SK-N-SH (cell line): ENCODE data around the gene MYLK4. TPM values are rescaled to one million over a fixed set of nuclear protein-coding genes. Genes with fewer than 3 reads are reported as not detected.

ENCODE experiments used
- CTCF ChIA-PET: fragments of 300-600, 350-600 bp; formaldehyde crosslinking; extraction: SDS; loops from one replicate; lab custom pipeline; 2021; lab: Yijun Ruan, JAX
- POLR2A ChIA-PET: fragments of 350-600 bp; sonication (Branson Sonifier 250); formaldehyde crosslinking; extraction: SDS; loops from one replicate; lab custom pipeline; 2020; ENCODE audit warnings: antibody characterized with exemption, inconsistent platforms; lab: Yijun Ruan, JAX
- DNase-seq: peaks from one replicate; pipeline ENCODE4 v3.0.0; 2012
- H2AFZ ChIP-seq: fragments of 200-600 bp; sonication (generic); 2 replicates; pipeline ENCODE4 v1.8.1; 2016; ENCODE audit warnings: antibody characterized with exemption, mild to moderate bottlenecking, low read depth
- H3F3A ChIP-seq: fragments of 200-600 bp; sonication (generic); replicated peaks from 2 replicates; pipeline ENCODE3; 2016; ENCODE audit warnings: antibody characterized with exemption, mild to moderate bottlenecking; ENCODE audit not compliant: insufficient read depth
- H3K27ac ChIP-seq, 2 experiments: fragments of 200-500 bp in 1 of 2; fragments of 200-600 bp in 1 of 2; sonication (Bioruptor generic) in 1 of 2; sonication (generic), shearing (Covaris generic) in 1 of 2; 2 replicates each; pipeline versions ENCODE4 v1.5.1 to v1.6.1; 2014 to 2016; ENCODE audit warnings: low read depth in 2 of 2, inconsistent platforms in 1 of 2, low read length in 1 of 2, mild to moderate bottlenecking in 1 of 2, mixed read lengths in 1 of 2
- H3K27me3 ChIP-seq: fragments of 200-600 bp; sonication (generic), shearing (Covaris generic); 2 replicates; pipeline ENCODE4 v1.6.1; 2016; ENCODE audit warnings: mixed run types; ENCODE audit not compliant: insufficient read depth
- H3K36me3 ChIP-seq, 2 experiments: fragments of 200-500 bp in 1 of 2; fragments of 200-600 bp in 1 of 2; sonication (Bioruptor generic) in 1 of 2; sonication (generic) in 1 of 2; replicated peaks in 1 of 2; 2 replicates each; pipeline versions ENCODE3 to v1.5.1; 2014 to 2016; ENCODE audit warnings: low read length in 1 of 2, mild to moderate bottlenecking in 1 of 2; ENCODE audit not compliant: insufficient read depth in 2 of 2, control insufficient read depth in 1 of 2
- H3K4me1 ChIP-seq, 2 experiments: fragments of 200-500 bp in 1 of 2; fragments of 200-600 bp in 1 of 2; sonication (Bioruptor generic) in 1 of 2; sonication (generic), shearing (Covaris generic) in 1 of 2; 2 replicates each; pipeline versions ENCODE4 v1.5.1 to v1.6.1; 2014 to 2016; ENCODE audit warnings: low read depth in 1 of 2, low read length in 1 of 2, mixed run types in 1 of 2; ENCODE audit not compliant: insufficient read depth in 2 of 2, control insufficient read depth in 1 of 2
- H3K4me2 ChIP-seq: fragments of 200-600 bp; sonication (generic), shearing (Covaris generic); 2 replicates; pipeline ENCODE4 v1.6.1; 2017; ENCODE audit warnings: mixed run types
- H3K4me3 ChIP-seq, 2 experiments: fragments of 200-500 bp in 1 of 2; fragments of 200-600 bp in 1 of 2; sonication (Bioruptor generic) in 1 of 2; sonication (generic), shearing (Covaris generic) in 1 of 2; 2 replicates each; pipeline versions ENCODE4 v1.5.1 to v1.8.1; 2014 to 2016; ENCODE audit warnings: low read depth in 2 of 2, inconsistent platforms in 1 of 2, low read length in 1 of 2, mild to moderate bottlenecking in 1 of 2, mixed read lengths in 1 of 2, moderate library complexity in 1 of 2
- H3K79me2 ChIP-seq: fragments of 200-600 bp; sonication (generic); 2 replicates; pipeline ENCODE4 v1.8.1; 2017; ENCODE audit warnings: mild to moderate bottlenecking; ENCODE audit not compliant: insufficient read depth
- H3K9ac ChIP-seq: fragments of 200-600 bp; sonication (generic); 2 replicates; pipeline ENCODE4 v1.6.1; 2017; ENCODE audit warnings: mixed run types
- H3K9me2 ChIP-seq: fragments of 200-600 bp; sonication (generic); 2 replicates; pipeline ENCODE4 v1.6.1; 2017; ENCODE audit warnings: mixed run types
- H3K9me3 ChIP-seq: fragments of 200-600 bp; sonication (generic); 2 replicates; pipeline ENCODE4 v1.6.1; 2017; ENCODE audit warnings: mixed run types, mild to moderate bottlenecking, moderate library complexity
- H4K20me1 ChIP-seq: fragments of 200-600 bp; sonication (generic); 2 replicates; pipeline ENCODE4 v1.6.1; 2017; ENCODE audit warnings: mild to moderate bottlenecking, mixed run types; ENCODE audit not compliant: insufficient read depth
- EP300 ChIP-seq, 2 experiments: IDR thresholded peaks; 2 replicates each; pipeline versions ENCODE4 v1.4.0 to v1.6.1; 2012; ENCODE audit warnings: borderline replicate concordance in 1 of 2, low read depth in 1 of 2, low read length in 1 of 2
- MXI1 ChIP-seq: IDR thresholded peaks from 2 replicates; pipeline ENCODE4 v1.6.1; 2012; ENCODE audit warnings: mild to moderate bottlenecking, low read depth, low read length, improper control_type of control experiment
- RCOR1 ChIP-seq: fragments of 150-350 bp; IDR thresholded peaks from 2 replicates; pipeline ENCODE4 v1.6.1; 2017; ENCODE audit warnings: antibody characterized with exemption, low read length
- TEAD4 ChIP-seq: IDR thresholded peaks from 2 replicates; pipeline ENCODE4 v1.4.0; 2012; ENCODE audit warnings: mild to moderate bottlenecking, borderline replicate concordance; ENCODE audit not compliant: insufficient read depth
- WGBS: methylation state at CpG from one replicate; pipeline ENCODE4 v1.1.6; 2017; ENCODE audit warnings: low lambda C conversion rate; 5-methylcytosine and 5-hydroxymethylcytosine counted together
- polyA plus RNA-seq, 3 experiments: library from polyadenylated mRNA; depleted of rRNA; stranded (reverse); fragments of >200 nt; gene quantifications; 2 replicates each; pipeline ENCODE4 v1.2.3, GENCODE V29; 2012
- TF ChIP-seq, protein P1 (sequence below): IDR thresholded peaks from 2 replicates; pipeline ENCODE4; 2012
- TF ChIP-seq, protein P2 (sequence below): IDR thresholded peaks from 2 replicates; pipeline ENCODE4 v1.6.1; 2012; ENCODE audit warnings: mild to moderate bottlenecking, low read depth, low read length, moderate library complexity
- TF ChIP-seq, protein P3 (sequence below): fragments of 200-600 bp; sonication (generic); IDR thresholded peaks from 2 replicates; pipeline ENCODE4 v1.6.1; 2017; ENCODE audit warnings: antibody characterized with exemption, mild to moderate bottlenecking, moderate library complexity

The MYLK4 gene
- polyA plus RNA-seq, 1 of the 3 experiments (the other 2 are of a cell fraction), result 0.16 TPM

DNA sequence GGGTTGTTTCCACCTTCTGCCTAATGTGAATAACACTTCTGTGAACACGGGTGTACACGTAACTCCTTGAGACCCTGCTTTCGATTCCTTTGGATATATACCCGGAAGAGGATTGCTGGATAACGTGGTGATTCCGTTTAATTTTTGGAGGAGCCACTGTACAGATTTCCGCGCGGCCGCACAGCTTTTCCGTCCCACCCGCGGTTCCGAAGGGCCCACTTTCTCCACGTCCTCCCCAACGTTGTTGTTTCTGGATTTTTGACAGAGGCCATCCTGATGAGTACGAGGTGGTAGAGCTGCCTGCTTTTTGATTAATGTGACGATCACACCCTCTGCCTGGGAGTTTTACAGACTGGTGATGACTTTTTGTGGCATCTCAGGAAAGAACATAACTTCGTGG is 114.0 kb downstream of the MYLK4 start:
- Histone ChIP-seq H3K27me3 (peaks cover 9% of the 10 kb centered on the region), H4K20me1 (no peaks in the 10 kb centered on the region), H3K4me2 (no peak overlapping the region), H3K79me2 (no peaks in the 10 kb centered on the region), H3K9me2 (no peaks in the 10 kb centered on the region), H3K9me3 (no peaks in the 10 kb centered on the region), H3K9ac (no peak overlapping the region), H3K36me3 (no peaks in the 10 kb centered on the region), H3K4me1 (peaks cover 4 to 6% of the 10 kb centered on the region in 2 experiments; a peak in 2 of 4 replicates), H3K4me3 (no peak overlapping the region), H3K27ac (no peak overlapping the region), H3F3A (no peaks in the 10 kb centered on the region), H2AFZ (no peak overlapping the region)
- WGBS, result 85% methylated on average over 19 of the region's 19 CpGs
- ChIA-PET POLR2A (interaction anchor here (1.2 kb wide), 1 partner anchor 8 kb away, joined by 3 read pairs; no protein-coding TSS in a partner anchor), CTCF (interaction anchor here (1.6 to 3.9 kb wide), 4 partner anchors 7 to 1040 kb away, joined by 5 to 43 read pairs (median 14); no protein-coding TSS in a partner anchor)
- DNase-seq, result no peak
- TF ChIP-seq RCOR1, result no peak
- TF ChIP-seq, protein P1, sequence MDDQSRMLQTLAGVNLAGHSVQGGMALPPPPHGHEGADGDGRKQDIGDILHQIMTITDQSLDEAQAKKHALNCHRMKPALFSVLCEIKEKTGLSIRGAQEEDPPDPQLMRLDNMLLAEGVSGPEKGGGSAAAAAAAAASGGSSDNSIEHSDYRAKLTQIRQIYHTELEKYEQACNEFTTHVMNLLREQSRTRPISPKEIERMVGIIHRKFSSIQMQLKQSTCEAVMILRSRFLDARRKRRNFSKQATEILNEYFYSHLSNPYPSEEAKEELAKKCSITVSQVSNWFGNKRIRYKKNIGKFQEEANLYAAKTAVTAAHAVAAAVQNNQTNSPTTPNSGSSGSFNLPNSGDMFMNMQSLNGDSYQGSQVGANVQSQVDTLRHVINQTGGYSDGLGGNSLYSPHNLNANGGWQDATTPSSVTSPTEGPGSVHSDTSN, result no peak

DNA sequence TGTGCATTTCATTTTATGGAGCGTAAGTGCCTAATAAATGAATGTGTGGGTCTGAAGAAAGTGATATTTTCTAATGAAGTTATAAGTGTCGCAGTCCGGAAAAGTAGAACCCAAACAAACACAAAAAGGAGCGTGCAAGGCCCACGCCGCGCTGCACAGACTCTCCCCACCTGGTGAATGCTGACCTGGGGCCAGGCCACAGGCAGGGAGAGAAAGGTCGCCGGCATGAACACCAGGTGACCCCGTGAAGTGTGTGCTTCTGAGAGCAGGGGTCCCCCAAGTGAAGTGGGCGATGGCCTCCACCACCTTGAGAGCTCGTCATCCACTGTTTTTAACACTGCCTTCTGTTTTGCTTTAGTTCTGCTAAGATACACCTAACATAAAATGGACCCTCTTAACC is 114.8 kb downstream of the MYLK4 start:
- Histone ChIP-seq H3K9me2 (no peaks in the 10 kb centered on the region), H3K4me1 (peaks cover 6% of the 10 kb centered on the region in 2 experiments; a peak in 2 of 4 replicates), H4K20me1 (no peaks in the 10 kb centered on the region), H2AFZ (no peak overlapping the region), H3K4me3 (no peak overlapping the region), H3K9me3 (no peaks in the 10 kb centered on the region), H3K79me2 (no peaks in the 10 kb centered on the region), H3K4me2 (no peak overlapping the region), H3F3A (no peaks in the 10 kb centered on the region), H3K9ac (no peak overlapping the region), H3K27ac (no peak overlapping the region), H3K27me3 (peaks cover 5% of the 10 kb centered on the region), H3K36me3 (no peaks in the 10 kb centered on the region)
- no peak for TF ChIP-seq MXI1
- TF ChIP-seq, protein P2, sequence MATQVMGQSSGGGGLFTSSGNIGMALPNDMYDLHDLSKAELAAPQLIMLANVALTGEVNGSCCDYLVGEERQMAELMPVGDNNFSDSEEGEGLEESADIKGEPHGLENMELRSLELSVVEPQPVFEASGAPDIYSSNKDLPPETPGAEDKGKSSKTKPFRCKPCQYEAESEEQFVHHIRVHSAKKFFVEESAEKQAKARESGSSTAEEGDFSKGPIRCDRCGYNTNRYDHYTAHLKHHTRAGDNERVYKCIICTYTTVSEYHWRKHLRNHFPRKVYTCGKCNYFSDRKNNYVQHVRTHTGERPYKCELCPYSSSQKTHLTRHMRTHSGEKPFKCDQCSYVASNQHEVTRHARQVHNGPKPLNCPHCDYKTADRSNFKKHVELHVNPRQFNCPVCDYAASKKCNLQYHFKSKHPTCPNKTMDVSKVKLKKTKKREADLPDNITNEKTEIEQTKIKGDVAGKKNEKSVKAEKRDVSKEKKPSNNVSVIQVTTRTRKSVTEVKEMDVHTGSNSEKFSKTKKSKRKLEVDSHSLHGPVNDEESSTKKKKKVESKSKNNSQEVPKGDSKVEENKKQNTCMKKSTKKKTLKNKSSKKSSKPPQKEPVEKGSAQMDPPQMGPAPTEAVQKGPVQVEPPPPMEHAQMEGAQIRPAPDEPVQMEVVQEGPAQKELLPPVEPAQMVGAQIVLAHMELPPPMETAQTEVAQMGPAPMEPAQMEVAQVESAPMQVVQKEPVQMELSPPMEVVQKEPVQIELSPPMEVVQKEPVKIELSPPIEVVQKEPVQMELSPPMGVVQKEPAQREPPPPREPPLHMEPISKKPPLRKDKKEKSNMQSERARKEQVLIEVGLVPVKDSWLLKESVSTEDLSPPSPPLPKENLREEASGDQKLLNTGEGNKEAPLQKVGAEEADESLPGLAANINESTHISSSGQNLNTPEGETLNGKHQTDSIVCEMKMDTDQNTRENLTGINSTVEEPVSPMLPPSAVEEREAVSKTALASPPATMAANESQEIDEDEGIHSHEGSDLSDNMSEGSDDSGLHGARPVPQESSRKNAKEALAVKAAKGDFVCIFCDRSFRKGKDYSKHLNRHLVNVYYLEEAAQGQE, result no peak
- TF ChIP-seq, protein P1, result no peak
- no peak for TF ChIP-seq TEAD4
- no peak for TF ChIP-seq EP300 (IDR thresholded peaks at IDR 0.05; ENCODE audit: borderline replicate concordance in 1 of 2, low read depth in 1 of 2, low read length in 1 of 2)
- TF ChIP-seq, protein P3, sequence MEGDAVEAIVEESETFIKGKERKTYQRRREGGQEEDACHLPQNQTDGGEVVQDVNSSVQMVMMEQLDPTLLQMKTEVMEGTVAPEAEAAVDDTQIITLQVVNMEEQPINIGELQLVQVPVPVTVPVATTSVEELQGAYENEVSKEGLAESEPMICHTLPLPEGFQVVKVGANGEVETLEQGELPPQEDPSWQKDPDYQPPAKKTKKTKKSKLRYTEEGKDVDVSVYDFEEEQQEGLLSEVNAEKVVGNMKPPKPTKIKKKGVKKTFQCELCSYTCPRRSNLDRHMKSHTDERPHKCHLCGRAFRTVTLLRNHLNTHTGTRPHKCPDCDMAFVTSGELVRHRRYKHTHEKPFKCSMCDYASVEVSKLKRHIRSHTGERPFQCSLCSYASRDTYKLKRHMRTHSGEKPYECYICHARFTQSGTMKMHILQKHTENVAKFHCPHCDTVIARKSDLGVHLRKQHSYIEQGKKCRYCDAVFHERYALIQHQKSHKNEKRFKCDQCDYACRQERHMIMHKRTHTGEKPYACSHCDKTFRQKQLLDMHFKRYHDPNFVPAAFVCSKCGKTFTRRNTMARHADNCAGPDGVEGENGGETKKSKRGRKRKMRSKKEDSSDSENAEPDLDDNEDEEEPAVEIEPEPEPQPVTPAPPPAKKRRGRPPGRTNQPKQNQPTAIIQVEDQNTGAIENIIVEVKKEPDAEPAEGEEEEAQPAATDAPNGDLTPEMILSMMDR, result no peak
- WGBS, result 92% methylated on average over 12 of the region's 12 CpGs
- CTCF ChIA-PET, result interaction anchor here (0.6 to 4.1 kb wide), 9 partner anchors 8 to 1038 kb away, joined by 3 to 59 read pairs (median 16); partner anchors contain the start of gene MYLK4
- POLR2A ChIA-PET, result interaction anchor here (1.2 kb wide), 1 partner anchor 9 kb away, joined by 3 read pairs; no protein-coding TSS in a partner anchor
- no peak for DNase-seq
